ENCODE measurements around the gene SP5. TPM values are rescaled to one million over a fixed set of nuclear protein-coding genes. Genes with fewer than 3 reads are reported as not detected.

The SP5 gene
- total and polyA plus RNA-seq, 2 donors (not counting 3 experiments of a cell fraction or from before 2014, with no cell fraction given), result not detected

GRCh38 chr2:170675701-170676100 lies 39.4 kb upstream of the SP5 start:
- no peak for FAIRE-seq
- CTCF ChIA-PET, result no interaction called here

More at GRCh38 chr2:170675701-170676100, 39.4 kb upstream of the SP5 start:
- dilution Hi-C loops (cut with MboI; ENCODE audit: extremely low pct_ligation_motif_present, low sequenced_read_pairs) (no loop called here), intact Hi-C loops (cut with micrococcal nuclease) (no loop called here)
- no peak overlapping the region for H3K4me3 ChIP-seq (replicated peaks in 1 of 3; ENCODE audit: insufficient read depth in 1 of 3, low read depth in 1 of 3, low read length in 3 of 3)
- no peaks in the 10 kb centered on the region for H3K4me1 ChIP-seq (ENCODE audit: control insufficient read depth, extremely low read depth, insufficient read depth, low read length)
- H3K4me2 ChIP-seq (ENCODE audit: insufficient read depth, low read length), result no peak overlapping the region
- no peak overlapping the region for H3K9ac ChIP-seq (replicated peaks; ENCODE audit: extremely low read depth, insufficient read depth, low read length)
- H4K20me1 ChIP-seq (replicated peaks; ENCODE audit: control insufficient read depth, extremely low read depth, insufficient read depth, low read length), result no peaks in the 10 kb centered on the region
- DNase-seq (ENCODE audit: low read depth, low spot score), result no peak
- no peaks in the 10 kb centered on the region for H3K79me2 ChIP-seq (ENCODE audit: control insufficient read depth, insufficient read depth, low read length)
- H3K27me3 ChIP-seq (ENCODE audit: control insufficient read depth in 2 of 2, insufficient read depth in 2 of 2, low read length in 2 of 2), result no peaks in the 10 kb centered on the region
- H3K36me3 ChIP-seq (ENCODE audit: control insufficient read depth in 2 of 2, extremely low read depth in 1 of 2, insufficient read depth in 2 of 2, low read length in 2 of 2), result no peaks in the 10 kb centered on the region
- TF ChIP-seq MYC (IDR thresholded peaks at IDR 0.05; ENCODE audit: low read depth, low read length), result no peak
- TF ChIP-seq POLR2AphosphoS5 (IDR thresholded peaks at IDR 0.05; ENCODE audit: insufficient read depth, low read depth, low read length), result no peak
- no peak for TF ChIP-seq POLR2A (IDR thresholded peaks at IDR 0.05; ENCODE audit: low read depth, low read length)
- TF ChIP-seq, protein P1, sequence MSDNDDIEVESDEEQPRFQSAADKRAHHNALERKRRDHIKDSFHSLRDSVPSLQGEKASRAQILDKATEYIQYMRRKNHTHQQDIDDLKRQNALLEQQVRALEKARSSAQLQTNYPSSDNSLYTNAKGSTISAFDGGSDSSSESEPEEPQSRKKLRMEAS (IDR thresholded peaks at IDR 0.05; ENCODE audit: insufficient read depth, insufficient read length), result no peak
- no peak for TF ChIP-seq CTCF (IDR thresholded peaks at IDR 0.05; ENCODE audit: extremely low read depth in 1 of 2, insufficient read depth in 1 of 2, low read depth in 1 of 2, low read length in 2 of 2)
- no peak for TF ChIP-seq EZH2 (IDR thresholded peaks at IDR 0.05; ENCODE audit: borderline replicate concordance, low read depth, low read length, severe bottlenecking)
- no peak for TF ChIP-seq JUN (IDR thresholded peaks at IDR 0.05; ENCODE audit: borderline replicate concordance, insufficient read depth, insufficient read length, low read depth)
- H3K9me3 ChIP-seq (replicated peaks; ENCODE audit: control insufficient read depth, insufficient read depth, low read length), result no peaks in the 10 kb centered on the region
- no TSS peak for BruUV-seq (replicated peaks)
- H3K9me1 ChIP-seq (replicated peaks; ENCODE audit: control insufficient read depth, extremely low read depth, insufficient read depth, low read length), result no peaks in the 10 kb centered on the region
- H2AFZ ChIP-seq (ENCODE audit: low read depth, low read length), result no peak overlapping the region
- POLR2A ChIA-PET, result no interaction called here
- no peak overlapping the region for H3K27ac ChIP-seq (ENCODE audit: insufficient read depth, low read depth, low read length)

Measured in endothelial cell of umbilical vein (primary cell).